GM12878 (cell line): ENCODE data around the gene PARPBP.

Source experiments
- EZH2 ChIP-seq: IDR thresholded peaks from 2 replicates; pipeline ENCODE4 v1.6.1; 2012; ENCODE audit warnings: low read depth, mild to moderate bottlenecking, control low read depth, inconsistent platforms, low read length, borderline replicate concordance; ENCODE audit not compliant: control insufficient read depth
- HDAC2 ChIP-seq: fragments of 200-600 bp; sonication (generic); IDR thresholded peaks from 2 replicates; pipeline ENCODE4 v1.6.1; 2017
- JUND ChIP-seq: IDR thresholded peaks from 2 replicates; pipeline ENCODE4 v1.6.1; 2012; ENCODE audit warnings: low read depth, mild to moderate bottlenecking, low read length, improper control_type of control experiment, moderate library complexity
- MXI1 ChIP-seq: fragments of 150-350 bp; IDR thresholded peaks from 2 replicates; pipeline ENCODE4 v1.6.1; 2011; ENCODE audit warnings: low read depth, mild to moderate bottlenecking, inconsistent platforms, low read length, improper control_type of control experiment
- MYC ChIP-seq: IDR thresholded peaks from 2 replicates; pipeline ENCODE4 v1.6.1; 2011; ENCODE audit warnings: mild to moderate bottlenecking, low read length, moderate library complexity, inconsistent platforms; ENCODE audit not compliant: insufficient read depth, insufficient replicate concordance, insufficient read length, severe bottlenecking
- NR2C2 ChIP-seq: IDR thresholded peaks from 2 replicates; pipeline ENCODE4 v1.6.1; 2011; ENCODE audit warnings: borderline replicate concordance, low read depth; ENCODE audit not compliant: control insufficient read depth, insufficient read length
- SMC3 ChIP-seq: IDR thresholded peaks from 2 replicates; pipeline ENCODE4 v1.6.1; 2011; ENCODE audit warnings: low read length, improper control_type of control experiment, borderline replicate concordance
- SUPT20H ChIP-seq: IDR thresholded peaks from 2 replicates; pipeline ENCODE4 v1.6.1; 2011; ENCODE audit warnings: low read depth, mild to moderate bottlenecking, low read length, moderate library complexity, borderline replicate concordance; ENCODE audit not compliant: control insufficient read depth
- TAF1 ChIP-seq: IDR thresholded peaks from 2 replicates; pipeline ENCODE4 v1.6.1; 2011; ENCODE audit warnings: mild to moderate bottlenecking, low read depth, low read length, borderline replicate concordance
- TCF3 ChIP-seq: IDR thresholded peaks from 2 replicates; pipeline ENCODE4 v1.6.1; 2012; ENCODE audit warnings: low read depth, mild to moderate bottlenecking, low read length, borderline replicate concordance; ENCODE audit not compliant: insufficient read depth
- TF ChIP-seq, protein P1 (sequence below), 3 experiments: IDR thresholded peaks in 2 of 3; conservative IDR thresholded peaks in 1 of 3; 2 replicates each; pipeline ENCODE4 v1.5.1; 2011; ENCODE audit warnings: low read depth in 3 of 3, low read length in 3 of 3, mild to moderate bottlenecking in 3 of 3, control low read depth in 2 of 3, moderate library complexity in 2 of 3, inconsistent platforms in 1 of 3, mixed read lengths in 1 of 3; ENCODE audit not compliant: control insufficient read depth in 2 of 3, insufficient read depth in 1 of 3; ENCODE audit errors: extremely low read depth in 1 of 3
- TF ChIP-seq, protein P2 (sequence below): fragments of 450-650 bp; IDR thresholded peaks from 2 replicates; pipeline ENCODE4 v1.6.1; 2016; ENCODE audit warnings: mild to moderate bottlenecking, moderate library complexity, borderline replicate concordance

DNA sequence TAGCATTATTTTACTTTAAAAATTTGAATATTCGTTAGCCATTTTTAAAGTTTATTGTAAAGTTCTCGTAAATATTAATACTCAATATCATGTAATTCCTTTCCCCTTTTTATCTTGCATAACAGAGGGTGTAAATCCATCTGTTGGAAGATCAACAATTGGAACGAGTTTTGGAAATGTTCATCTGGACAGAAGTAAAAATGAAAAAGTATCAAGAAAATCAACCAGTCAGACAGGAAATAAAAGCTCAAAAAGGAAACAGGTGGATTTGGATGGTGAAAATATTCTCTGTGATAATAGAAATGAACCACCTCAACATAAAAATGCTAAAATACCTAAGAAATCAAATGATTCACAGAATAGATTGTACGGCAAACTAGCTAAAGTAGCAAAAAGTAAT is 75.8 kb downstream of the PARPBP start:
- TF ChIP-seq HDAC2 (no peak), JUND (no peak), SUPT20H (no peak), MXI1 (no peak), SMC3 (no peak), TAF1 (no peak), TCF3 (no peak), NR2C2 (no peak), MYC (no peak), EZH2 (no peak)
- TF ChIP-seq, protein P1, sequence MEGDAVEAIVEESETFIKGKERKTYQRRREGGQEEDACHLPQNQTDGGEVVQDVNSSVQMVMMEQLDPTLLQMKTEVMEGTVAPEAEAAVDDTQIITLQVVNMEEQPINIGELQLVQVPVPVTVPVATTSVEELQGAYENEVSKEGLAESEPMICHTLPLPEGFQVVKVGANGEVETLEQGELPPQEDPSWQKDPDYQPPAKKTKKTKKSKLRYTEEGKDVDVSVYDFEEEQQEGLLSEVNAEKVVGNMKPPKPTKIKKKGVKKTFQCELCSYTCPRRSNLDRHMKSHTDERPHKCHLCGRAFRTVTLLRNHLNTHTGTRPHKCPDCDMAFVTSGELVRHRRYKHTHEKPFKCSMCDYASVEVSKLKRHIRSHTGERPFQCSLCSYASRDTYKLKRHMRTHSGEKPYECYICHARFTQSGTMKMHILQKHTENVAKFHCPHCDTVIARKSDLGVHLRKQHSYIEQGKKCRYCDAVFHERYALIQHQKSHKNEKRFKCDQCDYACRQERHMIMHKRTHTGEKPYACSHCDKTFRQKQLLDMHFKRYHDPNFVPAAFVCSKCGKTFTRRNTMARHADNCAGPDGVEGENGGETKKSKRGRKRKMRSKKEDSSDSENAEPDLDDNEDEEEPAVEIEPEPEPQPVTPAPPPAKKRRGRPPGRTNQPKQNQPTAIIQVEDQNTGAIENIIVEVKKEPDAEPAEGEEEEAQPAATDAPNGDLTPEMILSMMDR (IDR thresholded peaks at IDR 0.05 in 2 of 3, conservative IDR thresholded peaks at IDR 0.05 in 1 of 3; ENCODE audit: control insufficient read depth in 2 of 3, extremely low read depth in 1 of 3, insufficient read depth in 1 of 3, low read depth in 3 of 3, low read length in 3 of 3): no peak
- TF ChIP-seq, protein P2, sequence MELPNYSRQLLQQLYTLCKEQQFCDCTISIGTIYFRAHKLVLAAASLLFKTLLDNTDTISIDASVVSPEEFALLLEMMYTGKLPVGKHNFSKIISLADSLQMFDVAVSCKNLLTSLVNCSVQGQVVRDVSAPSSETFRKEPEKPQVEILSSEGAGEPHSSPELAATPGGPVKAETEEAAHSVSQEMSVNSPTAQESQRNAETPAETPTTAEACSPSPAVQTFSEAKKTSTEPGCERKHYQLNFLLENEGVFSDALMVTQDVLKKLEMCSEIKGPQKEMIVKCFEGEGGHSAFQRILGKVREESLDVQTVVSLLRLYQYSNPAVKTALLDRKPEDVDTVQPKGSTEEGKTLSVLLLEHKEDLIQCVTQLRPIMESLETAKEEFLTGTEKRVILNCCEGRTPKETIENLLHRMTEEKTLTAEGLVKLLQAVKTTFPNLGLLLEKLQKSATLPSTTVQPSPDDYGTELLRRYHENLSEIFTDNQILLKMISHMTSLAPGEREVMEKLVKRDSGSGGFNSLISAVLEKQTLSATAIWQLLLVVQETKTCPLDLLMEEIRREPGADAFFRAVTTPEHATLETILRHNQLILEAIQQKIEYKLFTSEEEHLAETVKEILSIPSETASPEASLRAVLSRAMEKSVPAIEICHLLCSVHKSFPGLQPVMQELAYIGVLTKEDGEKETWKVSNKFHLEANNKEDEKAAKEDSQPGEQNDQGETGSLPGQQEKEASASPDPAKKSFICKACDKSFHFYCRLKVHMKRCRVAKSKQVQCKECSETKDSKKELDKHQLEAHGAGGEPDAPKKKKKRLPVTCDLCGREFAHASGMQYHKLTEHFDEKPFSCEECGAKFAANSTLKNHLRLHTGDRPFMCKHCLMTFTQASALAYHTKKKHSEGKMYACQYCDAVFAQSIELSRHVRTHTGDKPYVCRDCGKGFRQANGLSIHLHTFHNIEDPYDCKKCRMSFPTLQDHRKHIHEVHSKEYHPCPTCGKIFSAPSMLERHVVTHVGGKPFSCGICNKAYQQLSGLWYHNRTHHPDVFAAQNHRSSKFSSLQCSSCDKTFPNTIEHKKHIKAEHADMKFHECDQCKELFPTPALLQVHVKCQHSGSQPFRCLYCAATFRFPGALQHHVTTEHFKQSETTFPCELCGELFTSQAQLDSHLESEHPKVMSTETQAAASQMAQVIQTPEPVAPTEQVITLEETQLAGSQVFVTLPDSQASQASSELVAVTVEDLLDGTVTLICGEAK: no peak
